ENCODE measurements around the gene TMEM54.
A peak's percentile ranks its signal among the peaks of the same experiment; 100 is the strongest.

Gene TMEM54

GRCh38 chr1:32871364-32872191 lies 29.6 kb downstream of the TMEM54 start:
- TF ChIP-seq CTCF (IDR thresholded peaks at IDR 0.05; ENCODE audit: insufficient read depth, low read length, missing control alignments): no peak
- CTCF ChIA-PET: interaction anchor here (0.6 to 9.0 kb wide), 34 partner anchors 10 to 471 kb away, joined by 3 to 187 read pairs (median 4); partner anchors contain the start of genes AZIN2, HPCA, S100PBP and YARS1
- no peak for DNase-seq (ENCODE audit: low read depth, low spot score)
- peak overlapping the region; percentile 54 for H3K4me3 ChIP-seq (ENCODE audit: low read depth, low read length)
- POLR2A ChIA-PET: interaction anchor here (0.6 kb wide), 1 partner anchor 721 kb away, joined by 3 read pairs; no protein-coding TSS in a partner anchor

GRCh38 chr1:32870615-32871363 lies 30.4 kb downstream of the TMEM54 start, which contains the start of gene FNDC5:
Gene FNDC5, minus strand, starts transcription at chr1:32870912.
- ChIA-PET POLR2A (no interaction called here), CTCF (interaction anchor here (0.7 to 9.0 kb wide), 19 partner anchors 10 to 470 kb away, joined by 3 to 187 read pairs (median 13); partner anchors contain the start of genes AZIN2 and HPCA)
- DNase-seq (ENCODE audit: low read depth, low spot score): no peak
- no peak for TF ChIP-seq CTCF (IDR thresholded peaks at IDR 0.05; ENCODE audit: insufficient read depth, low read length, missing control alignments)
- H3K4me3 ChIP-seq (ENCODE audit: low read depth, low read length): peak within 1 kb of the TSS; percentile 54

GRCh38 chr1:32869923-32870614 lies 31.1 kb downstream of the TMEM54 start:
- peak overlapping the region; percentile 54 for H3K4me3 ChIP-seq (ENCODE audit: low read depth, low read length)
- CTCF ChIA-PET: interaction anchor here (1.1 to 7.8 kb wide), 6 partner anchors 10 to 470 kb away, joined by 3 to 179 read pairs (median 34); partner anchors contain the start of gene HPCA
- DNase-seq (ENCODE audit: low read depth, low spot score): no peak
- POLR2A ChIA-PET: no interaction called here
- no peak for TF ChIP-seq CTCF (IDR thresholded peaks at IDR 0.05; ENCODE audit: insufficient read depth, low read length, missing control alignments)

- no peak for DNase-seq (ENCODE audit: low read depth, low spot score)
- no peak for TF ChIP-seq CTCF (IDR thresholded peaks at IDR 0.05; ENCODE audit: insufficient read depth, low read length, missing control alignments)
- POLR2A ChIA-PET: no interaction called here
- no peak overlapping the region for H3K4me3 ChIP-seq (ENCODE audit: low read depth, low read length)
- CTCF ChIA-PET: interaction anchor here (0.5 to 1.0 kb wide), 3 partner anchors 10 to 348 kb away, joined by 3 to 4 read pairs (median 3); no protein-coding TSS in a partner anchor
Observed at GRCh38 chr1:32868806-32869455, 32.3 kb downstream of the TMEM54 start.

GRCh38 chr1:32868085-32868484 lies 33.1 kb downstream of the TMEM54 start:
- POLR2A ChIA-PET: no interaction called here
- no peak for DNase-seq (ENCODE audit: low read depth, low spot score)
- no peak overlapping the region for H3K4me3 ChIP-seq (ENCODE audit: low read depth, low read length)
- no peak for TF ChIP-seq CTCF (IDR thresholded peaks at IDR 0.05; ENCODE audit: insufficient read depth, low read length, missing control alignments)
- CTCF ChIA-PET: interaction anchor here (1.0 to 3.0 kb wide), 3 partner anchors 8 to 25 kb away, joined by 3 to 22 read pairs (median 3); no protein-coding TSS in a partner anchor
